ENCODE measurements around the gene GPR39. TPM values are rescaled to one million over a fixed set of nuclear protein-coding genes. Genes with fewer than 3 reads are reported as not detected.
A peak's percentile ranks its signal among the peaks of the same experiment; 100 is the strongest.

GPR39 gene
- total and polyA plus RNA-seq, 8 donors: 3.9 to 24.4 (median 4.6) TPM

GRCh38 chr2:132420816-132421805, 4.5 kb downstream of the GPR39 start:
- no peaks in the 10 kb centered on the region for H3K4me1 ChIP-seq
- DNase-seq (no peak), ATAC-seq (no peak)
- H3K4me3 ChIP-seq: no peak overlapping the region
- TF ChIP-seq CTCF (IDR thresholded peaks at IDR 0.05): no peak
- H3K27ac ChIP-seq: no peak overlapping the region
- H3K9me3 ChIP-seq: no peaks in the 10 kb centered on the region
- peaks cover 0 to 17% of the 10 kb centered on the region in 2 donors for H3K27me3 ChIP-seq
- intact Hi-C loops (cut with DNase I): no loop called here
- H3K36me3 ChIP-seq: no peaks in the 10 kb centered on the region

GRCh38 chr2:132422736-132423135, 6.1 kb downstream of the GPR39 start:
- Histone ChIP-seq H3K36me3 (no peaks in the 10 kb centered on the region), H3K9me3 (no peaks in the 10 kb centered on the region), H3K4me1 (no peaks in the 10 kb centered on the region), H3K27ac (no peak overlapping the region), H3K4me3 (no peak overlapping the region), H3K27me3 (peaks cover 0 to under 1% of the 10 kb centered on the region in 2 donors)
- no peak for TF ChIP-seq CTCF (IDR thresholded peaks at IDR 0.05)
- intact Hi-C loops (cut with DNase I): no loop called here
- ATAC-seq (no peak), DNase-seq (no peak)

- Histone ChIP-seq H3K9me3 (no peaks in the 10 kb centered on the region), H3K4me3 (no peak overlapping the region), H3K36me3 (no peaks in the 10 kb centered on the region), H3K4me1 (no peaks in the 10 kb centered on the region), H3K27ac (no peak overlapping the region), H3K27me3 (no peaks in the 10 kb centered on the region)
- ATAC-seq: peak; percentile 65
- DNase-seq: no peak
- intact Hi-C loops (cut with DNase I): no loop called here
- no peak for TF ChIP-seq CTCF (IDR thresholded peaks at IDR 0.05)
Measured at GRCh38 chr2:132424526-132425121, 8.0 kb downstream of the GPR39 start.

- H3K36me3 ChIP-seq: no peaks in the 10 kb centered on the region
- DNase-seq (no peak), ATAC-seq (no peak)
- no peak for TF ChIP-seq CTCF (IDR thresholded peaks at IDR 0.05)
- no peaks in the 10 kb centered on the region for H3K4me1 ChIP-seq
- intact Hi-C loops (cut with DNase I): no loop called here
- H3K9me3 ChIP-seq: no peaks in the 10 kb centered on the region
- H3K27me3 ChIP-seq: no peaks in the 10 kb centered on the region
- no peak overlapping the region for H3K27ac ChIP-seq
- no peak overlapping the region for H3K4me3 ChIP-seq
Measured at GRCh38 chr2:132426033-132426432, 9.4 kb downstream of the GPR39 start.

GRCh38 chr2:132426656-132427055, 10.1 kb downstream of the GPR39 start:
- DNase-seq: no peak
- Histone ChIP-seq H3K9me3 (no peaks in the 10 kb centered on the region), H3K27me3 (no peaks in the 10 kb centered on the region), H3K27ac (no peak overlapping the region), H3K4me3 (no peak overlapping the region), H3K36me3 (no peaks in the 10 kb centered on the region), H3K4me1 (no peaks in the 10 kb centered on the region)
- intact Hi-C loops (cut with DNase I): no loop called here
- no peak for TF ChIP-seq CTCF (IDR thresholded peaks at IDR 0.05)
- ATAC-seq: no peak

Data from left lung (tissue), 10 donors.